MCF 10A (cell line): ENCODE data around the gene MYLK. TPM values are rescaled to one million over a fixed set of nuclear protein-coding genes. Genes with fewer than 3 reads are reported as not detected.
"Not testable (repeated sequence)": the region's sequence is repeated elsewhere in the genome, so short reads cannot be mapped to it uniquely, and the experiment has no call there.

Experiments used
- BruUV-seq: library from RNA; stranded (reverse); fragments of 400-500 nt; replicated peaks from 2 replicates; lab custom pipeline; 2021; lab: Mats Ljungman, UMichigan
- CTCF ChIA-PET: fragments of 300-600 bp; sonication (Branson Sonifier 250); formaldehyde crosslinking; extraction: SDS; loops from one replicate; lab custom pipeline; 2021; ENCODE audit warnings: antibody characterized with exemption, inconsistent platforms; lab: Yijun Ruan, JAX
- POLR2A ChIA-PET: fragments of 300-600, 350-650 bp; sonication (Branson Sonifier 250); formaldehyde crosslinking; extraction: SDS; loops from one replicate; lab custom pipeline; 2020; ENCODE audit warnings: antibody characterized with exemption, inconsistent platforms; lab: Yijun Ruan, JAX
- DNase-seq: peaks from one replicate; pipeline ENCODE4 v3.0.0-alpha.2; 2018; ENCODE audit not compliant: unreplicated experiment
- H3K27ac Mint-ChIP-seq: one replicate; pipeline ENCODE4 v1.8.0; 2022; ENCODE audit warnings: mild to moderate bottlenecking, low read depth, mixed read lengths; ENCODE audit not compliant: unreplicated experiment
- H3K27me3 Mint-ChIP-seq: one replicate; pipeline ENCODE4 v1.8.0; 2022; ENCODE audit warnings: mixed read lengths; ENCODE audit not compliant: insufficient read depth, unreplicated experiment
- H3K36me3 Mint-ChIP-seq: one replicate; pipeline ENCODE4 v1.8.0; 2022; ENCODE audit warnings: mild to moderate bottlenecking, moderate library complexity, mixed read lengths; ENCODE audit not compliant: insufficient read depth, unreplicated experiment
- H3K4me1 Mint-ChIP-seq: one replicate; pipeline ENCODE4 v1.8.0; 2022; ENCODE audit warnings: mixed read lengths; ENCODE audit not compliant: insufficient read depth, unreplicated experiment
- H3K4me3 Mint-ChIP-seq: one replicate; pipeline ENCODE4 v1.8.0; 2022; ENCODE audit warnings: mild to moderate bottlenecking, moderate library complexity, mixed read lengths; ENCODE audit not compliant: unreplicated experiment
- H3K9me3 Mint-ChIP-seq: one replicate; pipeline ENCODE4 v1.8.0; 2022; ENCODE audit warnings: mixed read lengths; ENCODE audit not compliant: unreplicated experiment
- intact Hi-C: fragments of 100-400 bp; cut with micrococcal nuclease; formaldehyde crosslinking; loops from 2 replicates; pipeline ENCODE4 v1.14.1; 2022
- total RNA-seq: library from RNA; stranded (reverse); gene quantifications from 2 replicates; pipeline ENCODE4 v1.2.3, GENCODE V29; 2022
- TF ChIP-seq, protein P1 (sequence below): fragments of 200-600 bp; IDR thresholded peaks from one replicate; pipeline ENCODE4 v1.8.0; 2022; ENCODE audit warnings: antibody characterized with exemption, mild to moderate bottlenecking; ENCODE audit not compliant: unreplicated experiment

MYLK gene
- total RNA-seq, 1 experiment from 2014 or later: 2.3 TPM

DNA sequence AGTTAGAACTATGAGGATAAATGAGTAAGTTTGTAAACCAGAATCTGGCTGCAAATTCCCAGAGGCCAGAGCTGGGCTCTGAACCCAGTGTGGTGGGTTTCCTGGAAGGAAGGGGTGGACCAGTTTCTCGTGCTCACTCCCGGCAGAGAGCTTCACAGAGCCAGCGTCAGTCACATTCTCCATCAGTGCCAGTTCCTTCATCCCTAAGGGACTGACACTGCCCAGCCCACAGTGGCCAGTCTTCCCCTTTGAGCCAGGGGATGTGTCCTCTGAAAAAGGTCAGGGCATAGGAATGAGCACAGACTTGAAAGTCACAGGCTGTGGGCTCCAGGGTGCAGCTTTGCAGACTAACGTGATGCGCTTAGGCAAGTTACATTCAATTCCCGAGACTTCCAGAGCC, 163.5 kb downstream of the MYLK start:
- BruUV-seq: no TSS peak

DNA sequence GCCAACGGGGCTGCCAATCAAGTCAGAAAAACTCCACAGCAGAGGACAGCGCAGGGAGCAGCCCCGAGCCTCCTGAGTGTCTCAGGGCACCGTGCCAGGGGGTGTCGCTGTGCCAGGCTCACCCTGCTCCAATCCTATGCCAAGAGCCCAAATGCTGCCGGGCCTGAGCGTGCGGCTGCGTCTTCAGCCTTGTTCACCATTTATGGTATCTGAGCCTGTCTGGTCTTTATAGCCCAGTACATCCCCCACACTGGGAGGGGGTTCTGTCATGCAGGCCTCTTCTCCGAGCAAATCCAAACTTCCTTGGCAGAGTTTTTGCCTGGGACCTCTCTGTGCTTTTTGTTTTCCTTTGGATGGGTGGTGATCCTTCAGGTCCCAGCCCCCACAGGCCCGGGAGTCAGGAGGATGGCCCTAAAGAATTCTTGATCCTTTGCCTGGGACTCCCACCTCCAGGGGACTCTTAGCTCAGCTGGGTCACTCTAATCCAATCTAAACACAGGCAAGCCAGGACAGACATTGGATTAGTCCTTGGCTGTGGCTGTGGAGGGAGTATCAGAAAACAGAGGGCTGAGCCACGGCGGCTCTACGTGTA, 164.2 kb downstream of the MYLK start:
- H3K9me3 Mint-ChIP-seq: no peaks in the 10 kb centered on the region
- no peak overlapping the region for H3K27ac Mint-ChIP-seq
- DNase-seq: no peak
- ChIA-PET CTCF (interaction anchor here (0.6 to 10.7 kb wide), 11 partner anchors 8 to 393 kb away, joined by 3 to 113 read pairs (median 4); no protein-coding TSS in a partner anchor), POLR2A (interaction anchor here (0.7 kb wide), 1 partner anchor 940 kb away, joined by 3 read pairs; no protein-coding TSS in a partner anchor)
- H3K27me3 Mint-ChIP-seq: peaks cover 12% of the 10 kb centered on the region
- TF ChIP-seq, protein P1, sequence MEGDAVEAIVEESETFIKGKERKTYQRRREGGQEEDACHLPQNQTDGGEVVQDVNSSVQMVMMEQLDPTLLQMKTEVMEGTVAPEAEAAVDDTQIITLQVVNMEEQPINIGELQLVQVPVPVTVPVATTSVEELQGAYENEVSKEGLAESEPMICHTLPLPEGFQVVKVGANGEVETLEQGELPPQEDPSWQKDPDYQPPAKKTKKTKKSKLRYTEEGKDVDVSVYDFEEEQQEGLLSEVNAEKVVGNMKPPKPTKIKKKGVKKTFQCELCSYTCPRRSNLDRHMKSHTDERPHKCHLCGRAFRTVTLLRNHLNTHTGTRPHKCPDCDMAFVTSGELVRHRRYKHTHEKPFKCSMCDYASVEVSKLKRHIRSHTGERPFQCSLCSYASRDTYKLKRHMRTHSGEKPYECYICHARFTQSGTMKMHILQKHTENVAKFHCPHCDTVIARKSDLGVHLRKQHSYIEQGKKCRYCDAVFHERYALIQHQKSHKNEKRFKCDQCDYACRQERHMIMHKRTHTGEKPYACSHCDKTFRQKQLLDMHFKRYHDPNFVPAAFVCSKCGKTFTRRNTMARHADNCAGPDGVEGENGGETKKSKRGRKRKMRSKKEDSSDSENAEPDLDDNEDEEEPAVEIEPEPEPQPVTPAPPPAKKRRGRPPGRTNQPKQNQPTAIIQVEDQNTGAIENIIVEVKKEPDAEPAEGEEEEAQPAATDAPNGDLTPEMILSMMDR: no peak
- no TSS peak for BruUV-seq
- H3K36me3 Mint-ChIP-seq: no peaks in the 10 kb centered on the region
- intact Hi-C loops: loop anchor here (1.0 to 10.0 kb wide), 3 partner anchors 68 to 355 kb away; no protein-coding TSS in a partner anchor
- H3K4me1 Mint-ChIP-seq: no peaks in the 10 kb centered on the region
- no peak overlapping the region for H3K4me3 Mint-ChIP-seq

More for the DNA sequence above, 163.5 kb downstream of the MYLK start:
- TF ChIP-seq, protein P1: no peak
- H3K36me3 Mint-ChIP-seq: no peaks in the 10 kb centered on the region
- H3K27ac Mint-ChIP-seq: no peak overlapping the region
- ChIA-PET CTCF (interaction anchor here (0.6 to 1.4 kb wide), 9 partner anchors 13 to 393 kb away, joined by 3 to 9 read pairs (median 4); no protein-coding TSS in a partner anchor), POLR2A (no interaction called here)
- peaks cover 5% of the 10 kb centered on the region for H3K27me3 Mint-ChIP-seq
- DNase-seq: no peak
- H3K4me3 Mint-ChIP-seq: no peak overlapping the region
- no peaks in the 10 kb centered on the region for H3K4me1 Mint-ChIP-seq
- intact Hi-C loops: loop anchor here (10.0 kb wide), 1 partner anchor 354 kb away; no protein-coding TSS in a partner anchor
- no peaks in the 10 kb centered on the region for H3K9me3 Mint-ChIP-seq

DNA sequence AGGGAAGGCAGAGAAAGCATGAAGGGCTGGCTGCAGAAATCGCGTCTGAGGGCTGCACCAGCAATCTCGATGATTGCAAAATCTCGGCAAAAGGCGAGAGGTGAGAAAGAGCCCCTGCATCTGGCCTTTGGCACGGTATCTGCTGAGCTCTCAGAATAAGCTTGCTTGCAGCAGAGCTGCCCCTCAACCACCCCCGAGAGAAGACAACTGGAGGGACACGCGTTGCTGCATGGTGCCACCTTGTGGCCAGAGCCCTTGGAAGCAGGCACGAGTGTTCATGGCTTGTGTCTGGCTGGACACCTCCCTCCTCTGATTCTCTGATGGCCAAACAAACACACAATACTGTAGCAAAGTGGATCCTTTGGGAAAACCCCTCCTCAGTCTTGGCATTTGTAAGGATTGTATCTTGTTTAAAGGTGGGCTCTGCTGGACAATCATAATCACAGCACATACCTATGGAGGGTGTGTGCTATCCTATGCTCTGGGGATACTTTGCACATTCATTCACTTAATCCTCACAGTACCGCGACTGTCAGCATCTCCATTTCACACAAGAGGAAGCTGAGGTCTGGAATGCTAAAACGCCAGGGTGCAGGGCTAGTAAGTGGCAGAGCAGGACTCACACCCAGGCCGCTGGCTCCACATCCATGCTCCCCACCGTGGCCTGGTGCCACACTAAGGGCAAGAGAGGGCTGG, 164.9 kb downstream of the MYLK start:
- POLR2A ChIA-PET: interaction anchor here (0.7 kb wide), 1 partner anchor 941 kb away, joined by 3 read pairs; no protein-coding TSS in a partner anchor
- peaks cover 19% of the 10 kb centered on the region for H3K27me3 Mint-ChIP-seq
- not testable (repeated sequence) for H3K4me3 Mint-ChIP-seq, H3K36me3 Mint-ChIP-seq, H3K27ac Mint-ChIP-seq, BruUV-seq, H3K4me1 Mint-ChIP-seq, H3K9me3 Mint-ChIP-seq
- peak; percentile 66 for DNase-seq
- TF ChIP-seq, protein P1: peak; percentile 68
- intact Hi-C loops: loop anchor here (1.0 to 5.0 kb wide), 2 partner anchors 67 to 137 kb away; no protein-coding TSS in a partner anchor
- CTCF ChIA-PET: interaction anchor here (0.6 to 10.7 kb wide), 12 partner anchors 9 to 957 kb away, joined by 3 to 113 read pairs (median 3); no protein-coding TSS in a partner anchor

DNA sequence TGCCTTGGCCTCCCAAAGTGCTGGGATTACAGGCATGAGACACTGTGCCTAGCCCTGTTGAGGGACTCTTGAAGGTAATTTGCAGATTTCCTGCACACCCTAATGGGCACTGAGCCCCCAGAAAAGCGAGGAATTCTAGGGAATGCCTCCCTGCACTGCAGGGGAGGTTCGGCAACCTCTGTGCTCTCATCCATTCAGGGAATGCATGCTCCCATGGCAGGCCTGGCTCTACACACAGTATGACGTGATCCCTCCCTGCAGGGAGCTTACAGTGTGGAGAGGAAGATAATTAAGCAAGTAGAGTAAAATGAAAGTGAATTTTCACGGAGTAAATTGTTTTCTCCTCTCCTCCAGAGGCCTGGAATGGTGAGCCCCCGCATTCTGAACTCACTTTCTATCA, 166.0 kb downstream of the MYLK start:
- no peak for DNase-seq
- no peak overlapping the region for H3K4me3 Mint-ChIP-seq
- CTCF ChIA-PET: interaction anchor here (0.5 to 10.7 kb wide), 9 partner anchors 10 to 363 kb away, joined by 3 to 113 read pairs (median 3); no protein-coding TSS in a partner anchor
- POLR2A ChIA-PET: no interaction called here
- intact Hi-C loops: loop anchor here (5.0 kb wide), 1 partner anchor 136 kb away; no protein-coding TSS in a partner anchor
- no peak overlapping the region for H3K27ac Mint-ChIP-seq
- no peaks in the 10 kb centered on the region for H3K36me3 Mint-ChIP-seq
- no peaks in the 10 kb centered on the region for H3K4me1 Mint-ChIP-seq
- TF ChIP-seq, protein P1: no peak
- H3K9me3 Mint-ChIP-seq: no peaks in the 10 kb centered on the region
- H3K27me3 Mint-ChIP-seq: peaks cover 19% of the 10 kb centered on the region
- no TSS peak for BruUV-seq

DNA sequence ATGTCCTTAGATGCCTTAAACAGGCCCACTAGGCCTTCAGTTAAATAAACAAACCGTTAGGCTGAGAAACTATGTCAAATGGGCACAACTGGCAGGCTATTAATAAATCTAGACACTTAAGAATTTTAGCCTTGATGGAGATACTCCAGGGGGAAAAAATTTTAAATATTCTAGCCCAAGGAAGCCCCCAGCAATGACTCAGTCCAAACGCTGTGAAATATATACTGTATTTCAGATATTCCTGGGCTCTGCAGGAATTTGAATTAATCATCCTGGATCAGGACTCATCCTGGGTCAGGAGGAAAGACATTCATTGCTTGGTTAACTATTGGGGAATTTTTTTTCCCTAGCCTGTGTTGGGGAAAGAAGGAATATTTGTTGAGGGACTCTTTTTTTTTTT, 166.7 kb downstream of the MYLK start:
- POLR2A ChIA-PET, BruUV-seq, H3K36me3 Mint-ChIP-seq, H3K4me1 Mint-ChIP-seq, H3K4me3 Mint-ChIP-seq, DNase-seq, H3K27ac Mint-ChIP-seq, H3K9me3 Mint-ChIP-seq: not testable (repeated sequence)
- H3K27me3 Mint-ChIP-seq: peaks cover 19% of the 10 kb centered on the region
- intact Hi-C loops: loop anchor here (5.0 kb wide), 1 partner anchor 135 kb away; no protein-coding TSS in a partner anchor
- CTCF ChIA-PET: interaction anchor here (1.0 to 10.7 kb wide), 4 partner anchors 11 to 159 kb away, joined by 3 to 113 read pairs (median 8); no protein-coding TSS in a partner anchor
